ENCODE data around the gene WIPF3. TPM values are rescaled to one million over a fixed set of nuclear protein-coding genes. Genes with fewer than 3 reads are reported as not detected.

Gene WIPF3
- total RNA-seq, 1 donor from 2014 or later, result 4.0 TPM

DNA sequence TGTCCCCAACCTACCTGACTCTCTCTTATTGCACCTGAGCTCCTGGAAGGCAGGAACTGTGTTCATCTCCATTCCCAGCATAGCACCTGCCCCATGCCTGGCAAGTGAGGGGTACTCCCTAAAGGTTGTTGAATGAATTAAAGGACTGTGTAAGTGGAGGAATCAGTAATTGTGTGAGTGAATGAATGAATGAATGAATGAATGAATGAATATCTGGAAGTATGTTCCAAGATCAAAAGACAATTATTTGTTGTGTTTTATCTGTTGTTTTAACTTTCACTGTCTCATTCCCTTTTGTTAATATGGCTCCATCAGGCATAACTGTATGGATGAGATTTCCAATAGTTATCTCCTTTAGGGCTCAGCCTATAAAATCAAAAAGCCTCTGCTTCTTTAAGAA is 4.0 kb downstream of the WIPF3 start:
- H3K27me3 Mint-ChIP-seq (ENCODE audit: low read depth), result peaks cover 36% of the 10 kb centered on the region
- TF ChIP-seq CTCF (conservative IDR thresholded peaks at IDR 0.05), result no peak

GRCh38 chr7:29810813-29811482 is 4.6 kb downstream of the WIPF3 start:
- no peak overlapping the region for H3K27ac Mint-ChIP-seq (ENCODE audit: unreplicated experiment)
- H3K9me3 Mint-ChIP-seq, result no peaks in the 10 kb centered on the region
- H3K4me1 Mint-ChIP-seq, result peaks cover 13% of the 10 kb centered on the region
- H3K36me3 Mint-ChIP-seq (ENCODE audit: low read depth), result no peaks in the 10 kb centered on the region
- no peak for TF ChIP-seq CTCF (conservative IDR thresholded peaks at IDR 0.05)
- DNase-seq (ENCODE audit: low read depth, low spot score), result no peak
- H3K4me3 Mint-ChIP-seq, result no peak overlapping the region
- H3K27me3 Mint-ChIP-seq (ENCODE audit: low read depth), result peaks cover 30% of the 10 kb centered on the region

More for the DNA sequence above, 4.0 kb downstream of the WIPF3 start:
- no peak overlapping the region for H3K4me3 Mint-ChIP-seq
- no peaks in the 10 kb centered on the region for H3K9me3 Mint-ChIP-seq
- H3K27ac Mint-ChIP-seq (ENCODE audit: unreplicated experiment), result no peak overlapping the region
- peaks cover 13% of the 10 kb centered on the region for H3K4me1 Mint-ChIP-seq
- no peak for DNase-seq (ENCODE audit: low read depth, low spot score)
- H3K36me3 Mint-ChIP-seq (ENCODE audit: low read depth), result no peaks in the 10 kb centered on the region

DNA sequence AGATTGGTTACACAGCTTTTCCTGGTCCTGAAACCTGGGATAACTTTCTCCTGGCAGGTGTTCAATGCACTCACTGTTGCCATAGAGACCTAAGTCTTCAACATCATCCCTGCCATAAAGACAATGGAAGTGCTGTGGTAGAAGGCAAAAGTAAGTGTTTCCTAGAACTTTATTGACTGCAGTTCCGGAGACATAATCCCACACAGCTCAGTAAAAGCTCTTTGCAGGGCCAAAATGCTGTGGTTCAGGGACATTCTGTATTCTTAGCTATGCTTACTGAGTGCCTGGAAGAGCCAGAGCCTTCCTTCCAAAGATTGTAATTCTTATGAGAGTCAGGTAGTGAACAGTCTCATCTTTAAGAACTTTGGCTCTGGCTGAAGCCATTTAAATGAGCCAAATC is 5.3 kb downstream of the WIPF3 start:
- H3K27ac Mint-ChIP-seq (ENCODE audit: unreplicated experiment), result no peak overlapping the region
- H3K9me3 Mint-ChIP-seq, result no peaks in the 10 kb centered on the region
- TF ChIP-seq CTCF (conservative IDR thresholded peaks at IDR 0.05), result no peak
- H3K4me3 Mint-ChIP-seq, result no peak overlapping the region
- H3K4me1 Mint-ChIP-seq, result peaks cover 13% of the 10 kb centered on the region
- H3K27me3 Mint-ChIP-seq (ENCODE audit: low read depth), result peaks cover 28% of the 10 kb centered on the region
- no peaks in the 10 kb centered on the region for H3K36me3 Mint-ChIP-seq (ENCODE audit: low read depth)
- DNase-seq (ENCODE audit: low read depth, low spot score), result no peak

DNA sequence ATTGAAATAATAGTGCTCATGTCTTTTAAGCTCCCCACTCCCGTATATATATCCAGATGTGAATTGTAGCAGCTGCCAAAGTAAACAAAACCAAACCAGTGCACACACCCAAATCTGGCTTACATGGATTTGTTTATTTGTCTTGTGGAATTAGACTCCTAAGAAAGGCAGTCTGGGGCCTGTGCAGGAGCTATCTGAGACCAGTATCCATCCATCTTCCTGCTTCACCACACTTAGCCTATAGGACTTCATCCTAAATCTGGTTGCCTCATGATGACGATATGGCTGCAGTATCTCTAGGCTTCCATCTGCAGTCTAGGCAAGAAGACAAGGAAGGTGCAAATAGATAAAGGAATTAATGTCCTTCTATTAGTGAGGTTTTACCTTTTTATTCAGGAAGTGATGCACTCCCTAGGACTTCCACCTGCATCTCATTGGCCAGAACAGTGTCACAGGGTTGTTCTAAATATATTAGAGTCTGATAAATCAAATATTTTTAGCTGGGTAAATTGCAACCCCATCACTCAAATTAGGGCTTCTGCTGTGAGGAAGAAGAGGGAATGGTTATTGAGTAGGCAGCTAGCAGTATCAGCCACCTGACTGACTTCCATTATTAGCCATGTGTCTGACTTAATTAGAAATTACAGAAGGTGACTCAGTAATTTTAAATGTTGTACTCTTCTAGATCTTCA is 6.0 kb downstream of the WIPF3 start:
- Mint-ChIP-seq H3K4me1 (peaks cover 13% of the 10 kb centered on the region), H3K9me3 (no peaks in the 10 kb centered on the region), H3K27ac (ENCODE audit: unreplicated experiment) (no peak overlapping the region), H3K27me3 (ENCODE audit: low read depth) (peaks cover 24% of the 10 kb centered on the region), H3K36me3 (ENCODE audit: low read depth) (no peaks in the 10 kb centered on the region), H3K4me3 (no peak overlapping the region)
- TF ChIP-seq CTCF (conservative IDR thresholded peaks at IDR 0.05), result no peak
- no peak for DNase-seq (ENCODE audit: low read depth, low spot score)

DNA sequence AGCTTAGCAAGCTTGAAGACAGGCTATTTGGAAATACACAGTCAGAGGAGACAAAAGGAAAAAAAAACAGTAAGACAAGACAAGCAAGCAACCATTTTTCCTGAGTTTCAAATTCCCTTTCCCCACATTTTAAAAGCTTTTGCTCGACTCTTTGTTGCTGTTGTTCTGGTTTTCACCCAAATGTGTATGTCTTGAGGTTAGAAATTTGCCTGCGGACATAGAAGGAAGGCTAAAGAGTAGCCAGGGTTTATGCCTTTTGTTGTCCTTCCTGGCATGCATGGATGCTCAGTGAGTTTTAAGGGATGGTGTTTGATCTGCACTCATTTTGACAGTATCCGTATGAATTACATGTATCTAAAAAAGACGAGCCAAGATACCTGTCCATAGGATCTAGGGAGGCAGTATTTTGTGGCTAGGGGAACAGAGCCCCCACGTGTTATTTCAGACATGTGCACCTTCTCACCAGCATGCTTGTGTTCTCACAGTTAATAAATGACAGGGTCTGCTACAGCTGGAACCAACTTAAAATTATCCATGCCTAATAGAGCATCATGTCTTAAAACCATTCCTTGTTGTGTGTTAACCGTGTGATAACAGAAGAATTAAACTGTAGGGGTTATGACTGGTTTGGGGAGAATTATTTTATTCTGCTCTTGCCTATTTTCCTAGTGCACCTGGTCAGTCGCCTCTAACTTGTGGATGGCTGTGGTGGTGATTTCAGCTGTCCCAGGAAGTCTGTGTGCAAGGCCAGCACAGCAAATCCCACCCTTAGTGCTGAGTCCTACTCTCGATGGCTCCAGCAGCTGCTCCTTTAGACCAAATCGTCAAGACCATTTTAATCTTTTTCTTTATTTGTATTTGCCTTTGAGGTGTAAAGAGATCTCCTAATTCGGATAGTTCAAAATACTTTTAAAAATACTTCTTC is 9.1 kb downstream of the WIPF3 start:
- no peak for DNase-seq (ENCODE audit: low read depth, low spot score)
- H3K4me1 Mint-ChIP-seq, result no peaks in the 10 kb centered on the region
- no peak overlapping the region for H3K27ac Mint-ChIP-seq (ENCODE audit: unreplicated experiment)
- no peaks in the 10 kb centered on the region for H3K36me3 Mint-ChIP-seq (ENCODE audit: low read depth)
- peaks cover 10% of the 10 kb centered on the region for H3K27me3 Mint-ChIP-seq (ENCODE audit: low read depth)
- no peaks in the 10 kb centered on the region for H3K9me3 Mint-ChIP-seq
- no peak overlapping the region for H3K4me3 Mint-ChIP-seq
- no peak for TF ChIP-seq CTCF (conservative IDR thresholded peaks at IDR 0.05)
